Upper lobe of left lung (tissue), 4 donors: ENCODE measurements around the gene TSHZ2.

ENCODE experiments used
- CTCF ChIP-seq, 6 experiments: fragments of 450-650 bp in 4 of 6; fragments of 200-600 bp in 2 of 6; sonication (generic) in 2 of 6; IDR thresholded peaks; one replicate each; pipeline ENCODE4 v1.5.1; 2016 to 2019; ENCODE audit warnings: antibody characterized with exemption in 6 of 6
- POLR2AphosphoS5 ChIP-seq, 2 donors: sonication (generic); formaldehyde crosslinking; IDR thresholded peaks; one replicate each; pipeline ENCODE4 v1.5.1; 2017; ENCODE audit warnings: antibody characterized with exemption in 2 of 2

DNA sequence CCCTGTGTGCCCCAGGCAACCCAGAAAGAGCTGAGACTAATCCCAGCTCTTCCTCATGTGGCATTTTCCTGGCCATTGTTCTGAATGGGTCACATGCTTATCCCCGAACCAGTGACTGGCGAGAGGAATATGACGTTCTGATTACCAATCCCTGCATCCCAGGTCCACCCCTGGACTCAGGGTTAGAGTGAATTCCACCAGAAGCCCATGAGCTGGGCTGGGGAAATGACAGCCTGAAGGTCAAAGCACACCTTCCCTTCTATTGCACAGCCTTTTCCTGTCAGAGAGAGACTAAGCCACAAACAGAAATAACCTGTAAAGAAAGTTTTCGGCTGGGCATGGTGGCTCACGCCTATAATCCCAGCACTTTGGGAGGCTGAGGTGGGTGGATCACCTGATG lies 550.5 kb downstream of the TSHZ2 start:
- no peak for TF ChIP-seq CTCF (IDR thresholded peaks at IDR 0.05)
- TF ChIP-seq POLR2AphosphoS5 (IDR thresholded peaks at IDR 0.05): no peak
